DMS114 treated with DMSO at 0.1 percent for 48 hours (cell line): ENCODE data around the gene POLR1G.
"Not testable (repeated sequence)": the region's sequence is repeated elsewhere in the genome, so short reads cannot be mapped to it uniquely, and the experiment has no call there.

Experiments
- DNase-seq: peaks from one replicate; lab custom pipeline; 2025; ENCODE audit not compliant: unreplicated experiment; lab: John Stamatoyannopoulos, UW

Gene POLR1G

DNA sequence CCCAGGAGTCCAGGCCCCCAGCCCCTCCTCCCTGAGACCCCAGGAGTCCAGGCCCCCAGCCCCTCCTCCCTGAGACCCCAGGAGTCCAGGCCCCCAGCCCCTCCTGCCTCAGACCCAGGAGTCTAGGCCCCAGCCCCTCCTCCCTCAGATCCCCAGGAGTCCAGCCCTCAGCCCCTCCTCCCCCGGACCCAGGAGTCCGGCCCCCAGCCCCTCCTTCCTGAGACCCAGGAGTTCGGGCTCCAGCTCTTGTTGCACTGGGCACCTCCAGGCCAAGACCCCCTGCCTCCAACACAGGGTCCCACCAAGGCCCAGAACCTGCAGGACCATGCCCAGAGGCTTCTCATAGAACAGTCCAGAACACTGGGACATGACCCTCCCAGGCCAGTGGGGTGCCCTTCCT, 13.5 kb downstream of the POLR1G start:
- DNase-seq = no peak

DNA sequence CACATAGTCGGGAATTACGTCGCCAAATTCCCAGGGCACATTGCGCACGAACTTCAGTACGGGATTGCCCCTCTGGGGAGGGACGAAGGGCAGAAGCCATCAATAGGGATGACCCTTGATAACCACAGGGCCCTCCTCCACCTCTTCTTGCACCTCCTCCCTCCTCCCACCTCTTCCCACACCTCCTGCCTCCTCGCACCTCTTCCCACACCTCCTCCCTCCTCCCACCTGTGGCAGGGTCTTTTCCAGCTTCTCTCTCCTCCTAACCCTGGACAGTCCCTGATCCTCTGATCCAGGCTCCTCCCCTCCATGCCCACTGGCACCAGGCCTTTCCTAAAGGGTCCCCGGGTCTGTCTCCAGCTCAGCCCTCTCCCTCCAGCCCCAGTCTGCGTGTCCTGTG, 13.9 kb downstream of the POLR1G start:
- DNase-seq = no peak

DNA sequence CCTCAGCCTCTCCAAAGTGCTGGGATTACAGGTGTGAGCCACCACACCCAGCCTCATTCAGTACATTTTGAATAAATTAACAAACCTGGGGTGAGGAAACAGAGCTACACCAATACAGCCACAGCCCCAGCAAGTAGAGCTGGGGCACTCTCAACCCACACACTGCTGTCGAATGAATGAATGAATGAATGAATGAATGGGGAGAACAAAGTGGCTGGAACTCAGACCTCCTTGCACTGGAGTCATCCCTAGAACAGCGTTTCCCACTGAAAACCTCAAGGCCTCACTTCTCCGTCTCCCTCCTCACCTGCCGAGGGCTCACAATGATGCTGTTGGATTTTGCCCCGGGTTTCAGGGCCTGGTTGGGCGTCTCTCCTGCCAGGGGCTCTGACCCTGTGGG, 14.4 kb downstream of the POLR1G start:
- no peak for DNase-seq

DNA sequence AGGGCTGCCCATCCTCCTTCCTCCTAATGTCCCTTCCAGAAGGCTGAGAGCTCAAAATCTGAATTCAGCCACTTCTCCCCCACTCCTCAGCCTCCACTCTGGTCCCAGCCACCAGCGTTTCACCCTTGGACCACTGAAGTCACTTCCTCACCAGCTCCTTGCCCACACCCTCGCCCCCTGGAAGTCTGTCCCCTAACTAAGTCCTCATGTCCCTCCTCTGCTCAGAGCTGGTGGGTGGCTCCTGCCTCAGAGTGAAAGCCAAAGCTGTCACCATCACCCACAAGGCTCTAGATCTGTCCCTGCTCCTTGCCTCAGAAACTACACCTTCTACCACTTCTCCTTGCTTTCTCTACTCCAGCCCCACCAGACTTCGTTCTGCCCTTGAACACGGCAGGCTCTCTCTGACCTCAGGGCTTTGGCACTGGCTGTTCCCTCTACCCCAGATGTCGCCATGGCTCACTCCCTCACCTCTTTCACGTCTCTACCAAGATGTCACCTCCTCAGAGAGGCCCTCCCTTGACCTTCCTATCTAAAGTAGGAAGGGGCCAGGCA, 15.6 kb downstream of the POLR1G start:
- DNase-seq = no peak

DNA sequence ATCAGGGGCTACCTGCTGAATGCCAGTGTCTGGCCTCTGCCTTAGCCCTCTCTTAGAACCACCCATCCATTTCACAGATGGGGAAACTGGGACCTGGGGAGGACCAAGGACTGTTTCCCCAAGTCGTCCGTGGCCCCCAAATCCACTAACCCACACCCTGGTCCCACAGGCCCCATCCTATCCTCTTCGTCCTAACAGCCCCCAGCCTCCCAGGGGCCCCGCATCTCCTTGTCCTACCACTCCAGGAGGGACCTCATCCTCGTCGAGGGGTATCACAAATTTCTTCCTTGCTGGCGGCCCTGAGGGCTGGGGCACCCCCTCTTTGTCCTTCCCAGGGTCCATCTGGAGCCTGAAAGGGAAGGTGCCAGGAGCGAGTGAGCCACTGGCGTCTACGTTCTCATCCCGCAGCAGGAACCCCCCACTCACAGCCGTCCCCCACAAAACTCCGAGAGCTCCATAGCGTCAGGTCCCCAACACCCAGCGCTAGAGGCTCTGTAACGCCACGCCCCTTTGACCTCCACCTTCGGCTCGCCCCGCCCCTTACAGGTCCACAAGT, 16.7 kb downstream of the POLR1G start:
- no peak for DNase-seq

DNA sequence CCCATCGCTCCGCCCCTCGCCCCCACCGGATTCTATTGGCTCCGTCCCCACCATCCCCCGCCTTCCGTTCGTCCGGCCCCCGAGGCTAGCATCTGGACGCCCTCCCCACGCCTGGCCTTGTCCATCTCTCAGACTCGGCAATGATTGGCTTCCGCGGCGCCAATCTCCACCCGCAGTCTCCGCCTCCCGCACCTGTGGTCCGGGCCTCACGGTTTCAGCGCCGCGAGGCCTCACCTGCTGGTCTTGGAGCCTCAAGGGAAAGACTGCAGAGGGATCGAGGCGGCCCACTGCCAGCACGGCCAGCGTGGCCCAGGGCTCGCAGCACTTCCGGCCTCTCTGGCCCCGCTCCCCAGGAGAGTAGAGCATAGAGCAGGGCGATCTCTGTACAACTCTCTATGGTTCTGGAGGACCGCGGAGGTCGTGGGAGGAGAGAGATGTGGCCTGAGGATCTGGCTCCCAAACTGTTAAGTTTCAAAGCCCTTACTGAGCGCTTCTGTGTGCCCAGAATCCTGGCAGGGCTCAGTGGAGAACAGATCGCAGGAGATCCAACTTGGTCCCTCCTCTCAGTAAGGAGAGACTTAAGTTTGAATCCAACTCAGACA, 17.2 kb downstream of the POLR1G start, which contains the start of gene ERCC1:
Gene ERCC1, minus strand, starts transcription at position 329 of the 602 bp plus-strand sequence. CDS start 543 bp downstream, outside the sequence.
- DNase-seq = peak; percentile 79

DNA sequence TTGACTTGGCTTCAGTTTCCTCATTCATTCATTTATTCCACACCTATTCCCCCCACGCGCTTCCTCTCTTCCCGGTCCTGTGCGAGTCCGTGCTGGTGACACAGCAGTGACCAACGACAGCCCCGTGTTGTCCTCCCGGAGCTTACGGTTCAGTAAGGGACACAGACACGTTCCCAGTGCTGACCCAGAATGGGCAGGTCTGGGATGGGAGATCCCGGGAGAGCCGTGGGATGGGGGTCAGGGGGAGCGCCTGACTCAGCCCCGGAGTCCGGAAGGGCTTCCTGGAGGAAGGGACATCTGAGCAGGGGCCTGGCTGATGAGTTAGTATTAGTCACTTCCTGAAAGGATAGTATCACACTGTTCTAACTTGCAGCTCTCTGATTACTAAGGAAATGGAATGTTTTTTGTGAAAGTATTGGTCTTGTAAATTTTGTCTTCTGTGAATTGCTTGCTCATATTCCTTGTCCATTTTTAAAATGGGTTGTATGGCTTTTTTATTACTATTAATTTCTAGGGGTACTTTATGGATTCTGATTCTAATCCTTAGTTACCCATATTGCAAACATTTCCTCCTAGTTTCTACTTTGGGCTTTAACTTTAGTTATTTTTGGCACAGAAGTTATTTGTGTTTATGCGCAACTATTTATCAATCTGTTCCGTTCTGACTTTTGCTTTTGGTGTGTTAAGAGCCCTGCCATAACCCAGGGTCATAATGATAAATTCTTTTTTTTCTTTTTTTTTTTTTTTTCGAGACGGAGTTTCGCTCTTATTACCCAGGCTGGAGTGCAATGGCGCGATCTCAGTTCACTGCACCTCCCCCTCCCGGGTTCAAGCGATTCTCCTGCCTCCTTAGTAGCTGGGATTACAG, 18.0 kb downstream of the POLR1G start:
- no peak for DNase-seq

DNA sequence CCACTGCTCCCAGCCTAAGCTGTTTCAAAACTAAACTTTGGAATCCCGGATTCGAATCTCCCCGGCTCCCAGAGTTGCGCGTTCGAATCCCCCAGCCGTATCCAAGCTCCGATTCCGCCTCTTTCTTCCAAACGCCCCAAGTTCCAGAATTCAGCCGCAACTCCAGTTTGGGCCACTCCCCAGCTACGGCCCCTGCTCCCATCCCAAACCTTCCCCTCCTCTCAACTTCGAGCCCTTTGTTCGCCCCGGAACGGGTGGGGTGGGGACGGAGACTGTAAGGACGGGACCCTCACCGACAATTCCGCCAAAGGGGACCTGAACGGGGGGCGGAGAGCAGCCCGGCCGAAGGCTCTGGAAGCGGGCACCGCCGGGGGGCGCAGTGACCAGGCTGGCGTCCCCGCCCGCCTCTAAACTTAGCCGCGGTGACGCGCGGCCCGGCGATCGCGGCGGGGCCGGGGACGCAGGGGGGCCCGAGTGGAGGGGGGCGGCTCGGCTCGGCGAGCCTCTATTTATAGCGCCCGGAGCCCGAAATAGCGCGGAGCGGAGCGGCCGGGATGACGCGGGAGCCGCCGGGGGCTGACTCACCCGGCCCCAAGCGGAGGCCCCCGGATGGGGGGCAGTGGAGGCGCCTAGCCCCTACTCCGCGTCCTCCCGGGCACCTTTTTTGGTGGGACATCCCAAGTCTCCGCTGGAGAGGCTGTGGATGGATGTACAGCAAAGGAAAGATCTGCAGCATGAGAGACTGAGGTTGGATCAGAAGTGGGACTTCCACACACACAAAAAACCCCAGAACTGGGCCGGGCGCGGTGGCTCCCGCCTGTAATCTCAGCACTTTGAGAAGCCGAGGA, 22.2 kb downstream of the POLR1G start:
- DNase-seq = no peak

DNA sequence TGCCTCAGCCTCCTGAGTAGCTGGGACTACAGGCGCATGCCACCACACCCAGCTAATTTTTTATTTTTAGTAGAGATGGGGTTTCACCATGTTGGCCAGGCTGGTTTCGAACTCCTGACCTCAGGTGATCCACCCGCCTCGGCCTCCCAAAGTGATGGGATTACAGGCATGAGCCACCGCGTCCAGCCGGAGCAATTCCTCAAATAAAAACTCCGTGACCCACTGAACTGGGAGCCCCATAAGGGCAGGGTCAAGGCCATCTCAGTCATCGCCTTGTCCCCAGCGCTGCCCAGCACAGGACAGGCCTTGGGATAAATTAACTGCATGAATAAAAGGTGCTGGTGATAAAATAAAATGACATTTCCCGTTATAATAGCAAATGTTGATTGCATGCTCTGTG, 23.5 kb downstream of the POLR1G start:
- DNase-seq = not testable (repeated sequence)

DNA sequence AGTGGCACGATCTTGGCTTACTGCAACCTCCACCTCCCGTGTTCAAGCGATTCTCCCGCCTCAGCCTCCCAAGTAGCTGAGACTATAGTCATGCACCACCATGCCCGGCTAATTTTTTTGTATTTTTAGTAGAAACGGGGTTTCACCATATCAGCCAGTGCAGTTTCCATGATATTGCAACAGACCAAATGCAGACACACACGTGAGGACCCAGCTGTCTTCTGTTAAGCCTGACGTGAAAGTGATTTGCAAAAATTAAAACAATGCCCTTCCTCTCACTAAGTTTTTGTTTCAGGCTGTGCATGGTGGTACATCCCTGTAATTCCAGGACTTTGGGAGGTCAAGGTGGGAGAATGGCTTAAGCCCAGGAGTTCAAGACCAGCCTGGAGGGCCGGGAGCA, 24.6 kb downstream of the POLR1G start:
- DNase-seq = not testable (repeated sequence)

DNA sequence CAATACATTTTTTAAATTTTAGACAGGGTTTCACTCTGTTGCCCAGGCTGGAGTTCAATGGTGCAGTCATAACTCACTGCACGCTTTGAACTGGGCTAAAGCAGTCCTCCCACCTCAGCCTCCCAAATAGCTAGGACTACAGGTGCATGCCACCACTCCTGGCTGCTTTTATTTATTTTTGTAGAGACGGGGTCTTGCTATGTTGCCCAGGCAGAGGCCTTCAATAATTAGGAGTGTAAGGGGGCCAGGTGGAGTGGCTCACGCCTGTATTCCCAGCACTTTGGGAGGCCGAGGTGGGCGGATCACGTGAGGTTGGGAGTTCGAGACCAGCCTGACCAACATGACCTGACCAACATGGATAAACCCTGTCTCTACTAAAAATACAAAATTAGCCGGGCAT, 26.1 kb downstream of the POLR1G start:
- not testable (repeated sequence) for DNase-seq

DNA sequence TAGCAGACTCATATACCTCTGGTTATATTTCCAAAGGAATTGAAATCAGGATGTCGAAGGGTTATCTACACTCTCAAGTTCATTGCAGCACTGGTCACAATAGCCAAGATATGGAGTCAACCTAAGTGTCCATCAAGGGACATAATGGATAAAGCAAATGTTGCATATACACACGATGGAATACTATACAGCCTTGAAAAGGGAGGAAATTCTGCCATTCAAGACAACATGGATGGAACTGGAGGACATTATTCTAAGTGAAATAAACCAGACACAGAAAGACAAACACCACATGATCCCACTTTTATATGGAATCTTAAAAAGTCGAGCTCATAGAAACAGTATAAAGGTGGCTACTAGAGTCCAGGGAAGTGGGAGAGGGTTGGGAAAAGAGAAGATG, 30.9 kb downstream of the POLR1G start:
- no peak for DNase-seq

DNA sequence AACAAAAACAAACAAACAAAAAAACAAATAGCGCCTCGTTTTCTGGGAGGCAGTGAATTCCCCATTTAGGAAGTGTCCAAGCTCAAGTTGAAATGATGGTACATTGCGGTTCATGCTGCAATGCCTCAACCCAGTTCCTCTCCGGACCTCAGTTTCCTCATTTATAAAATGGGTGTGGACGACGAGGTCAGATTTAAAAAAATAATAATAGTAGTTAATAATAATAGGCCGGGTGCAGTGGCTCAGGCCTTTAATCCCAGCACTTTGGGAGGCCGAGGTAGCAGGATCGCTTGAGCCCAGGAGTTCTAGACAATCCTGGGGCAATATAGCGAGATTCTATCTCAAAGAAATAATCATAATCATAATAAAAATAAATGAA, 32.7 kb downstream of the POLR1G start:
- no peak for DNase-seq

DNA sequence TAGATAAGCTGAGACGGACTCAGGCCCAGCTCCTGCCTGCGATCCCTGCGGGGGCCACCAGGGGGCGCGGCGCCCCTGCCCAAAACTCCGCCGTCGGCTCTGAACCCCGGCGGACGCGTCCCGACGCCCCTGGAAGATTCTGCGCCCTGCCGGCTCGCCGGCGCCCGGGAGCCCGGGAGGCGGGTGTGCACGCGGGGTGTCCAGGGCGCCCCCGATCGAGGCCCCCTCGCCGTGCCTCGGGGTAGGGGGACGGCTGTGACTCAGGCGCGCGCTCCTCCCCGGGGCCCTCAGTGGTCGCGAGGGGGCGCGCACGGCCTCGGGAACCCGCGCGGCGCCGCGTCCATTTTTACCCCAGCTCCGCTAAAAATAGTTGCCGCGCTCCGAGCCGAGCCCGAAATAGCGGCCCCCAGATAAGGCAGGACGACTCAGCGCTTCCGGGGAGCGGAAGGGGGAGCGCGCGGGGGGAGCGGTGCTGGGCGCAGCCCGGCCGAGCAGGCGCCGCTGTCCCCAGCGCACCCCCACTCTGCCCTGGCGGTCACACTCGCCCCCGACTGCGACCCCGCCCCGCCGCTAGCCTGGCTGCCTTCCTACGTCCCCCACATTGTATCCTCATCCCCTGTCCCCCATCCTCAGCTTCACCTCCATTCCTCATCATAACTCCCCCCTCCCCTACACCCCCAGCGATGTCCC, 33.3 kb downstream of the POLR1G start:
- peak; percentile 40 for DNase-seq

DNA sequence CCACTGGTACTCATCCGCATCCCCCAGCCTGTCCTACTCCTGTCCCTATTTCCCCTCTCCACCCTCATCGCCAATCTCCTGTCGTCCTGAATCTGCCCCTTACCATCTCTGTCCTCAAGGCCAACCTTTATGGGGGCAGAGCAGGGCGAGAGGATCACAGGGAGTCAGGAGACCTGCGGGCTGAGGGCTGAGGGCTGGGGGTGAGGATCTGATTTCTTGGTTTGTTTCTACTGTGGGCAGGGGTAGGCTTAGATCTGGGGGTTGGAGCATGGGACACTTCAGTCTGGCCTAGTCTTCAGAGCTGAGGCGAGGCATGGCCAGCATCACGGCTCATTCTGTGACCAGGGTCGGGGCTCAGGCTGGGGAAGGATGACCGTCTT, 33.8 kb downstream of the POLR1G start:
- no peak for DNase-seq

DNA sequence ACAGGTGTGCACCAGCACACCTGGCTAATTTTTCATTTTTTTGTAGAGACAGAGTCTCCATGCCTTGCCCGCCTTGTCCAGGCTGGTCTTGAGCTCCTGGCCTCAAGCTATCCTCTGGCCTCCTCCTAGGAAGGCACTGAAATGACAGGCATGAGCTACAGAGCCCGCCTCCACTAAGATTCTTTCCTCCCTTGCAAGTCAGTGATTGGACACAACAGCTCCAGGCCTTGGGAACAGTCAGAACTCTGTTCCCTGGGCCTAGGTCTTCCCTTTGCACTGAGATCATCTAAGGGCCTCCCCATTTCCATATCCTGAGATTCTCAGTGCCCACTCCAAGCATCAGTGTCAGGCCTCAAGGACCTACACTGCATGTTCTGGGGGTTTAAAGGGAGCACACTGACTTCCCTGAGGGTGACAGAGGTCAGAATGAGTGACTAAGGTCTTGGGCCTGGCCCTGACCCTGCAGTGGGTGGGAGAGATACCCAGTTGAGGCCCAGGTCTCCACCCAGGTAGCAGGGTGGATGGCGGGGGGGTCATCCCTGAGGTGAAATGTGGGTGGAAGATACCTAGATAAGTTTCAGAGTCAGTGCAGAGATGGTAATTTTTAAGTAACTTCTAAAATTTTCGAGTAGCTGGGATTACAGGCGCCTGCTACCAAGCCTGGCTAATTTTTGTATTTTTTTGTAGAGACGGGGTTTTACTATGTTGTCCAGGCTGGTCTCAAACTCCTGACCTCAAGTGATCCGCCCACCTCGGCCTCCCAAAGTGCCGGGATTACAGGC, 34.6 kb downstream of the POLR1G start:
- DNase-seq = no peak

DNA sequence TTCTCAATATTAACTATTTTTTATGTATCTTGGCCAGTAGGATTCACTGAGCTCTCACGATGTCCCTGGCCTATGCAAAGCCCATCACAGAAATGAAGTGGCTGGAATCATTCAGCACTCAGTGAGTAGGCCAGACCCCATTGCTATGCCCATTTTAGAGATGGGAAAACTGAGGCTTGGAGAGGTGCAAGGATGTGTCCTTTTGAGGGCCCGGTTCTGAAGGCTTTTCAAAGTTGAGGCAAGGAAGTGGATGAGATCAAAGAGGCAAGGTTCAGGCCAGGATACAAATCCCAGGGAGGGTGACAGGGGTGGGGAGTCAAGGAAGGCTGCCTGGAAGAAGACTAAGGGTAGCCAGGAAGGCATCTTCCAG, 35.9 kb downstream of the POLR1G start:
- DNase-seq = no peak

DNA sequence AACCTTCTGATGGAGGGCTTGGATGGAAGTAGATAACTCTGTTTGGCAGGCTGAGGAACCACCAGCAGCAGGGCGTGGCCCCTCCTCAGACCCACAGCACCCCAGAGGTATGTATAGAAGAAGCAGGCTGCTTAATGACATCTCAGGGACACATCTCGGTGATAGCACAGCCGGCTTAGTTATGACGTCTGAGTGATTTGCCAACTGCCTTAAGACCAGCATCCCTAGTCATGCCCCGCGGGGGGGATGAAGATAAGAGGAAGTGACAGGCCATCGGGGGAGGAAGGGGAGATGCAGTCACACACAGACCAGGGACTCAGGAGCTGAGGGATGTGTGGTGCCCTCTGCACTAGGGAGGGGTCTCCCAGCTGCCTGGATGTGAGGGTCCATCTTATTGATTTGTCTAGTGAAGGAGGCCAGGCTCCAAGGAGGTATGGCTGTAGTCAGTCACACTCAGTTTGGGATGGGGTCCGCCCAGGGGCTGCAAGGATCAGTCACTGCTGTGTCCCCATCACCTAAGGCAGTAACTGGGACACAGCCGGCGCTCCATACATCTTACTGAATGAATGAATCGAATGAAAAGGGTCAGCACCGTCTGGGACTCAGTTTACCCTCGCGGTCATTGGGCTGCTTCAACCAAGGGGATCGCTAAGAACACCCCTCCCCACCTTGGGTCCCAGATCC, 36.5 kb downstream of the POLR1G start:
- no peak for DNase-seq
